Measurements from ENCODE around the gene SPACA9.

The SPACA9 gene

GRCh38 chr9:132864277-132864676, 14.4 kb upstream of the SPACA9 start:
- DNase-seq, result no peak

DNA sequence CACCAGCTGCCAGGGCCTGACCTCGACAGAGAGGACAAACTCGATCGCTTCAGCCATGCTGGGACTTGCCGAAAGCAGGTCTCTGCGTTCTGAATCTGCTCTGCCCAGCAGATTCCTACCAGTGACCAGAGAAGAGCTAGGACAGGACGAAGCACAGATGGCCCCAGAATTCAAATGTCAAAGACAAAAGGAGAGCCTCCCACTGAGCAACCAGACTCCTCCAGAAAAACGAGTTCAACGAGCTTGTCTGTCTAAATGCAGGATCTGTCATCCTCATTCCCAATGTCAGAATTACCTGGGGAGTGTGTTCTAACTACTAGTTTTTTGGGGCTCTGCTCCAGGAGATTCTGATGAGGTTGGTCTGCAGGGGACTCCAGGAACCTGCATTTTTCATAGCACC, 14.0 kb upstream of the SPACA9 start:
- no peak for DNase-seq

DNA sequence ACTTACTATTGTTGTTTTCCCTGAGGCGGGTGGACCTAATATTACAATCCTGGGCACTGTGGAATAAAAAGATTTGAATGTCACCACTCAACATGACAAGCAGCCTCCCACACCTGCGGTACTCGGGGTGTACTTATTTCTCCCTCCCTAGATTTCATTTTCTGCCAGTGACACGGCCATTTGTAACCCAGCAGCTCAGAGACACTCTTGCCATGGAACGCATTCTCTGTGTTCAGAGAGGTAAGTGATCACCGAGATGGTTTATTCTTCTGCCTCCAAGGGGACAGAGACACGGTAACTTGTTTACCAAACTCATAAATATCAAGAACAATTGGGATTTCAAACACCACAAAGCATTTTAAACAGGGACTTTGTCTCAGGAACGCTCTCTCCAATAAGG, 11.8 kb upstream of the SPACA9 start:
- DNase-seq, result no peak

DNA sequence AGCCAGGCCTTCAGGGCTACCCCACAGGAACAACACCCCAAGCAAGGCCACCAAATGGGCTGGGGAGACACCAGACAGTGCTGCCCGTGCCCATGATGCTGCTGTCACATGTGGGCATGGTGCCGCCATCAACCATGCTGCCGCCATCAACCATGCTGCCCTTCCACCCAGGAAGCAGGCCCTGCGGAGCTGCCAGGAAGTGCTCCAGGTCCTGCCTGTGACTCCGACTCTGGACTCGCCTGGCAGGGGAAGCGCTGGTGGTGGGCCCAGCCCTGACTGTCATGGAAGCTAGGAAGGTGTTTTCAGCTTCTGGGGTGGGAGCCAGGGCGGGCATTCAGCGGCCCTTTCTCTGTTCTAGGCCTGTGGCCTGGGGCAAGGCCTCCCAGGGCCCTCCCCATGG, 9.4 kb upstream of the SPACA9 start:
- no peak for DNase-seq

DNA sequence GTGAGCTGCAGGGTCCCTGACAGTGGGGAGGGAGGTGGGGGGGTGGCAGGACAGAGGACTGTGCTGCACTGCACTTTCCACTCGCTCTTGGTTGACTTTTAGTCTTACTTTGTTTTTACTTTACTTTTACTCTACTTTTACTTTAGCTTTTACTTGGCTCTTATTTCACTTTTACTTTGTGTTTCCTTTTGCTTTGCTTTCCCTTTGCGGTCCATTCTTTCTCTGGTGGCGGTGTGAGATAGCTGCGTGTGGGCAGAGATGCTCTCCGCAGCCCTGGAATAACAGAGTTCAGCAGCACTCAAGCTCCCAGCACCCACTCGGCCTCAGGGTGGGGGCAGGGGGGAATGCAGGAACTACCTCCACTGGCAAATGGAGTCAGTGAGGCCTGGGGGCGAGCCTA, 5.3 kb upstream of the SPACA9 start:
- no peak for DNase-seq

DNA sequence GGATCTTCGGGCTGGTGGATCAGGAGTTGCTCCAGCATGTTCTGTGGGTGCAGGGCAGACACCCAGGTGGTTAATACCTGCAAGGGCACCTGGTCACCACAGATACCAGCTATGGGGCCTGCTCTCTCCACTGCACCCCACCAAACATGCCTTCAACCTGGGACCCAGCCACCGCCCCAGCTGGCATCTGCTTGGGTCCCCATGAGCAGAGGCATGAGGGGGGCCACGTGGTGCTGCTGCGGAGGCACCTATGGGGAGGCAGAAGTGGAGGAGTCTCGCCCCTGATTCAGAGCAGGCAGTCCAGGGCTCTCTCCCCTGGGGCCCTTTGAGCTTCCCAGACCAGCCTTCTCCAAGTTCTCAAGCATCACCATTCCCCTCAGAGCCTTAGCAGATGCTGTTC, 3.5 kb upstream of the SPACA9 start:
- no peak for DNase-seq

DNA sequence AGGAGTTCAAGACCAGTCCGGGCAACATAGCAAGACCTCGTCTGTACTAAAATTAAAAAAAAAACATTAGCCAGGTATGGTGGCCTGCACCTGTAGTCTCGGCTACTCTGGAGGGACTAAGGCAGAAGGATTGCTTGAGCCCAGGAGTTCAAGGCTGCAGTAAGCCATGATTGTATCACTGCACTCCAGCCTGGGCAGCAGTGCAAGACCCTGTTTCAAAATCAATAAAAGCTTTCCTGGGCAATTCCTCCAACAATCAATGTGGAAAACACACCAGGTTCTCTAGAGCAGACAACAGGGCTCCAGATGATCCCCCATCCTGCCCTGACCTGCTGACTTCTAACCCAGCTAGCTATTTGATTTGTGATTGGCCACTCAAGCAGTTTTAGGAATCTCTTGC, 1.8 kb upstream of the SPACA9 start:
- no peak for DNase-seq

GRCh38 chr9:132877458-132877823, 1.3 kb upstream of the SPACA9 start:
- DNase-seq, result no peak

DNA sequence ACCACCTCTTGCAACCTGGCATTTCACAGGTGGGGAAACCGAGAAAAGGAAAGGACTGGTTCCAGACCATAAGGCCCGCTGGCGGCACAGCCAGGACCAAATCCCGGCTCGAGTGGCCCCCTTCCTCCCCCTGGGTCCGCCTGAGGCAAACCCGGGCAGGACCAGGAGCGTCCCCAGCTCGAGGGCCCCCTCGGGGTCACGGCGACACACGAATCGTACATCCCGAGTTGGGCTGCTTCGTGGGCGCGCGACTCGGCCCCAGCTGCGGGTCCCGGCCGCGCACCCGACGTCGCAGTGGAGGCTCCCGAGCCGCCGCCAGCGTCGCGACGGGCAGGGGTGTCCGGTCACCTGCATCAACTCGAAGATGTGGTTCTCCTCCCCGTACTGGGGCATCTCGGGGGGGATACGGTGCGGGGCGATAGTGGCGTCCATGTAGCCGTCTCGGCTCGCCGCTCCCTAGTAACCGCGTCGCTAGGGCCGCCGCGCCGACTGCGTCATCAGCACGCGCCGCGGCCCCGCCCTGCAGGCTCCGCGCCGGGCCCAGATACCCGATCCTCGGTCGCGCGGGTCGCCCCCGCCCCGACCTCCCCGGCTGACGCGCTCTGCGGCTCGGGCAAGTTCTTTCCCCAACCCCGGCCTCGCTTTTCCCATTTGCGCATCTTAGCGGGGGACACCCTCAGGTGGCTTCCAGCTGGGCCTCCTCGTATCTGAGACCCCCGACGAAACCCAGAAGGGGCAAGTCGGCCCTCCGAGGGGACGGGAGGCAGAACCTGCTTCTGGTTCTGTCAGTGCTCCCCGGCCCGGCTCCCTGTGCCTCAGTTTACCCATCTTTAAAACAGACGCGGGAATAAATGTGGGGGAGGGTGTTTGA, 639 bp upstream of the SPACA9 start, which contains the start of gene AK8:
Gene AK8 (minus strand): TSS at position 461 of the 871 bp plus-strand sequence. CDS start 29 bp downstream, at position 432.
- peak; percentile 80 for DNase-seq

DNA sequence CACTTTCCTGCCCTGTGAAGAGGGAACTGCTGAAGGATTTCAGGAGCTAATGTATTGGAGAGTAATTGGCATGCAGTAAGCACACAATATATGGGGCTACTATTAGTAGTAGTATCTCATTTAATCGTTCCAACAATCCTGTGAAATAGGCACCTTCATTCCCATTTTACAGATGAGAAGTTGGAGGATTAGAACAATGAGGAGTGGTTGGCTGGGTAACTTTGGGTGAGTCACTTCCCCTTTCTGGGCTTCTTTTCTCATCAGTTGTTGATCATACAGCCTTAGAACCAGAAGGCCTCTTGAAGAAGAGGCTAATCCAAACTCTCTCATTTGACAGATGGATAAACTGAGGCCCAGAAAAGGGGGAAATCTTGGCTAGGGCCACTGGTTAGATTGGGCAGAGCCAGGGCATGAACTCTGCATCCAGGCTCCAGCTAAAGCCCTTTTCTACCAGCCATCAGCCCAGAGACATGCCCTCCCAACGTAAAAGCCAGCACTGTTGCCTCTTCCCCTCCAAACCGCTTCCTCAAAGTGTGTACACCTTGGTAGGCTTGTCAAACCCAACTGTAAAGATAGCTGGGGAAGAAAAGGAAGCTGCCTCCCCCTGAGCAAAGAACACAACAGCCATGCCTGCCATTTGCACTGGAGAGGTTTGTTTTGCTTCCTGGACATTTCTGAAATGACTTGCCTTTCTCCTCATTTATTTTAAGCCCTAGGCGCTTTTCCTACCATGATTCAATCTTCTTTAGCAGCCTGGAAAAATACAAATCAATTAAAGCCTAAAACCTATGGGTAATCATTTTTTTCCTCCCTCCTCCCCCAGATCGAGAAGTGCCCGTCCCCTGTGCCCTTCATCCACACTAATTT, 992 bp downstream of the SPACA9 start:
- no peak for DNase-seq

- no peak for DNase-seq
These were observed 1.6 kb downstream of the SPACA9 start for GRCh38 chr9:132880324-132880661.

- no peak for DNase-seq
These were observed 3.1 kb downstream of the SPACA9 start for GRCh38 chr9:132881826-132882225.

DNA sequence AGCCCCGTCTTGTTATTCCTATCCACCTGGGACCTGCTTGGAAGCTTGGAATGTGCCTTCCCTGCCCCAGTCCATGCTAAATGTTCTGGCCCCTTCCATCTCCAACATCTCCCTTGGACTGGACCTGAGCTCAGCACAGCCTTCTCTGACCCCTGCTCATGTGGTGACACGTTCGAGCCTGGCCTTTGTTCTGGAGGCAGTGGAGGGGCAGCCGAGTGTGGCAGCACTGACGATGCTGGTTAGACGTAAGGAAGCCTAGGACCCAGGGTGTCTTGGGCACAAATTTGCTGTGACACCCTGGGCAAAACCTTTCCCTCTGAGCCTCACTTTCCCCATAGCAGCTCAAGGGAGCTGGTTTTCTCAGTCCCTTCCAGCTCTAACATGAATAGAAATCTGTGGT, 3.9 kb downstream of the SPACA9 start:
- DNase-seq, result no peak

GRCh38 chr9:132883349-132884294, 4.9 kb downstream of the SPACA9 start:
- no peak for DNase-seq

GRCh38 chr9:132885720-132886333, 7.1 kb downstream of the SPACA9 start:
- DNase-seq, result no peak

- no peak for DNase-seq
These were observed 7.6 kb downstream of the SPACA9 start for GRCh38 chr9:132886334-132886725.

- no peak for DNase-seq
These were observed 8.8 kb downstream of the SPACA9 start for GRCh38 chr9:132887181-132888120.

DNA sequence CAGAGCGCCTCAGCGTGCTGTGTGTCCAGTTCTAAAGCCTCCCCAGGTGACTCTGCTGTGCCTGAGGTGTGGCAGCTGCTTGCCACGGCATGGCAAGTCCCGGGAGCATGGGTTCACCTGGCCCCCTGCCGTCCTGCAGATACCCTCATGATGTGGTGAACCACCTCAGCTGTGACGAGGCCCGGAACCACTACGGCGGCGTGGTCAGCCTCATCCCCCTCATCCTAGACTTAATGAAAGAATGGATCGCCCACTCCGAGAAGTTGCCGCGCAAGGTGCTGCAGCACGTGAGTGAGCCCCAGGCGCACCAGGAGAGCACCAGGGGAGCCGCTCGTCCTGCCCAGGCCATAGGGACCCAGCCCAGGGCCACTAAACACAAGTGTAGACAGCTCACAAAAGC, 9.5 kb downstream of the SPACA9 start:
- DNase-seq, result no peak

DNA sequence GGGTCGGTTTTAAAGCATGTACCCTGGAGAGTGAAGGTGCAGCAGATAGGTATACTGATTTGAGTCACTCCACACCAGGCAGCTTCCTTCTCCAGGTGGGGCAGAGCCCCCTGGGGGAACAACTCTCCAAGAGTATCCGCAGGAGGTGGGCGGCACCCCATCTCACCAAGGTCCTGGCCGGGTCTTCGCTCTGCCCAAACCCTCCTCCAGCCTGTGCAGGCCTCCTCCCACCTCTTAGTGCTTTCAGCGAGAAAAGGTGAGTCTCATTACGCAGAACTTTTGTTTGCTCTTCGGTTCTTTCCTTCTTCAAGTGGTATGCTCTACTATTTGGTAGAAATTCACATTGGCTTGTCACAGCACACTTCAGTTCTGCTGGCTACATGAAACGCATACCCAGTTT, 13.7 kb downstream of the SPACA9 start:
- no peak for DNase-seq

- no peak for DNase-seq
These were observed 15.6 kb downstream of the SPACA9 start for GRCh38 chr9:132894346-132894745.

All from CD4-positive, alpha-beta T cell treated with Interleukin-21 for 1 hour (primary cell).